Endothelial cell of umbilical vein (primary cell): ENCODE results near the gene SLC10A7.

Experiments
- CTCF ChIP-seq, 2 donors: IDR thresholded peaks; 1 replicate in 1 of 2; 2 replicates in 1 of 2; pipeline ENCODE4 v1.5.1; 2011; ENCODE audit warnings: low read length in 2 of 2, mild to moderate bottlenecking in 2 of 2, moderate library complexity in 2 of 2, control low read depth in 1 of 2, inconsistent platforms in 1 of 2, low read depth in 1 of 2; ENCODE audit not compliant: insufficient read depth in 1 of 2; ENCODE audit errors: extremely low read depth in 1 of 2
- EZH2 ChIP-seq: IDR thresholded peaks from 2 replicates; pipeline ENCODE4 v1.6.1; 2012; ENCODE audit warnings: borderline replicate concordance, low read depth, mild to moderate bottlenecking, moderate library complexity, low read length, inconsistent platforms; ENCODE audit not compliant: severe bottlenecking
- FOS ChIP-seq: IDR thresholded peaks from 2 replicates; pipeline ENCODE4 v1.6.1; 2011; ENCODE audit warnings: mild to moderate bottlenecking, low read length, moderate library complexity, borderline replicate concordance; ENCODE audit not compliant: insufficient read depth
- GATA2 ChIP-seq: IDR thresholded peaks from 2 replicates; pipeline ENCODE4 v1.7.0; 2011; ENCODE audit warnings: low read depth, mild to moderate bottlenecking, moderate library complexity, mixed read lengths, low read length; ENCODE audit not compliant: insufficient read length, insufficient read depth
- JUN ChIP-seq: IDR thresholded peaks from 2 replicates; pipeline ENCODE4 v1.6.1; 2011; ENCODE audit warnings: borderline replicate concordance, low read depth; ENCODE audit not compliant: insufficient read length, insufficient read depth
- MAX ChIP-seq: IDR thresholded peaks from 2 replicates; pipeline ENCODE4 v1.6.1; 2011; ENCODE audit not compliant: insufficient read depth, insufficient read length
- MYC ChIP-seq: IDR thresholded peaks from one replicate; pipeline ENCODE4 v1.6.1; 2011; ENCODE audit warnings: mild to moderate bottlenecking, low read depth, low read length
- POLR2A ChIP-seq: IDR thresholded peaks from 2 replicates; pipeline ENCODE4 v1.6.1; 2012; ENCODE audit warnings: low read depth, mild to moderate bottlenecking, control low read depth, low read length
- POLR2AphosphoS5 ChIP-seq: IDR thresholded peaks from 2 replicates; pipeline ENCODE4 v1.6.1; 2012; ENCODE audit warnings: low read depth, mild to moderate bottlenecking, control low read depth, low read length, moderate library complexity; ENCODE audit not compliant: insufficient read depth

- no peak for TF ChIP-seq CTCF (IDR thresholded peaks at IDR 0.05; ENCODE audit: extremely low read depth in 1 of 2, insufficient read depth in 1 of 2, low read depth in 1 of 2, low read length in 2 of 2)
- no peak for TF ChIP-seq POLR2AphosphoS5
- no peak for TF ChIP-seq EZH2
- no peak for TF ChIP-seq GATA2
- TF ChIP-seq JUN, result no peak
- no peak for TF ChIP-seq POLR2A
- TF ChIP-seq MAX, result no peak
- no peak for TF ChIP-seq MYC
- TF ChIP-seq FOS, result no peak
Measured at GRCh38 chr4:146514651-146515357, 6.9 kb downstream of the SLC10A7 start.
